ENCODE measurements around the gene PDLIM5.

PDLIM5 gene

GRCh38 chr4:94701631-94702300 lies 250.0 kb downstream of the PDLIM5 start:
- DNase-seq (ENCODE audit: low spot score), result no peak

DNA sequence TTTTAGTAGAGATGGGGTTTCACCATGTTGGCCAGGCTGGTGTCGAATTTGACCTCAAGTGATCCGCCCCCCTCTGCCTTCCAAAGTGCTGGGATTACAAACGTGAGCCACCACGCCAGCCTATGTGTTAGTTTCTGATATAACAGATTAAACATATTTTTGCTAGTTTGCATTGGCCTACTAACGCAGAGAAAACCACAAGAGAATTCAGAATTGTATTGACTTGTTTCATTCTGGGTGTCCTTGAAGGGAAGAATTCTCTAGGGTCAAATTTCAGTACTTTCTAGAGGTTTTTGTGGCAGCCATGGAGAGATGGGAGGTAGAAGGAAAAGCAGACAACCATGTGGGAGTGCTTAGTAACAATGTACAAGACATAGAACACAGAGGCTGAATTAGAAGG lies 259.9 kb downstream of the PDLIM5 start:
- no peak for DNase-seq (ENCODE audit: low spot score)

- DNase-seq (ENCODE audit: low spot score), result no peak
Observed at GRCh38 chr4:94714365-94715160, 262.8 kb downstream of the PDLIM5 start.

DNA sequence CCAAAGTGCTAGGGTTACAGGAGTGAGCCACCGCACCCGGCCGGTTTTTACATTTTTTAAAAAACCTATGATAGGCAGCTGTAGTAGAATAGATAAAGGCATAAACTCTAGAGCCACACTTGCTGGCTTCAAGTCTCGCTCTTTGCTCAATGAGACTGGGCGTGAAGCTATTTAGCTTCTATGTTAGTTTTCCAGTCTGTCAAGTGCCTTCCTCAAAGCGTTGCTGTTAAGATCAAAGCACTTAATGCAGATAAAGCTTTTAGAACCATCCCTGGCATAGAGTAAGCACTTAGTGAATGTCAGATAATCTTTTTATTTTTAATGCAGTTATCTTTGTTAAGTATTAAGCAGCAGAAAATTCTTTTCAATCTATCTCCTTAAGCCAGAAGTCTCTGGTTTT lies 264.0 kb downstream of the PDLIM5 start:
- DNase-seq (ENCODE audit: low spot score), result no peak
